B cell (primary cell): Measurements from ENCODE around the gene SH3GL3. TPM values are rescaled to one million over a fixed set of nuclear protein-coding genes. Genes with fewer than 3 reads are reported as not detected.

ENCODE experiments used
- ATAC-seq: fragments of 200-7000 bp; cut with Tn5 transposase; one replicate; pipeline ENCODE4 v1.10.0; 2021; ENCODE audit warnings: low read depth, mild to moderate bottlenecking, moderate number of reproducible peaks, moderate library complexity
- CTCF ChIA-PET: fragments of 350-600 bp; sonication (Branson Sonifier 250); formaldehyde crosslinking; loops from one replicate; lab custom pipeline; 2021; ENCODE audit warnings: antibody characterized with exemption, inconsistent platforms; lab: Charles Lee
- POLR2A ChIA-PET: fragments of 350-600 bp; sonication (Branson Sonifier 250); formaldehyde crosslinking; loops from one replicate; lab custom pipeline; 2021; ENCODE audit warnings: antibody characterized with exemption; lab: Charles Lee
- DNase-seq: peaks from one replicate; pipeline ENCODE4 v3.0.0; 2013
- H2AFZ ChIP-seq: 2 replicates; pipeline ENCODE4 v1.6.1; 2012; ENCODE audit warnings: mild to moderate bottlenecking, low read depth, low read length; ENCODE audit not compliant: insufficient read depth, poor library complexity, severe bottlenecking
- H3K27ac ChIP-seq, 2 donors: 1 replicate in 1 of 2; 2 replicates in 1 of 2; pipeline ENCODE4 v1.5.1; 2012 to 2013; ENCODE audit warnings: low read length in 2 of 2, mild to moderate bottlenecking in 2 of 2, moderate library complexity in 1 of 2
- H3K27me3 ChIP-seq, 4 experiments: fragments of 200-600 bp in 1 of 4; sonication (generic) in 1 of 4; replicated peaks in 1 of 4; 1 replicate in 2 of 4; 2 replicates in 2 of 4; pipeline versions ENCODE4 v1.6.1 to v1.7.0; 2013 to 2016; ENCODE audit warnings: low read length in 3 of 4, mild to moderate bottlenecking in 2 of 4, mixed read lengths in 1 of 4, moderate library complexity in 1 of 4; ENCODE audit not compliant: insufficient read depth in 4 of 4, control insufficient read depth in 3 of 4; ENCODE audit errors: control extremely low read depth in 1 of 4
- H3K36me3 ChIP-seq, 2 experiments: replicated peaks in 1 of 2; 1 replicate in 1 of 2; 2 replicates in 1 of 2; pipeline versions ENCODE4 v1.6.1 to v1.7.1; 2013; ENCODE audit warnings: low read length in 1 of 2; ENCODE audit not compliant: insufficient read depth in 2 of 2, control insufficient read depth in 1 of 2; ENCODE audit errors: control extremely low read depth in 1 of 2, extremely low read depth in 1 of 2
- H3K4me1 ChIP-seq, 2 donors: fragments of 200-600 bp in 1 of 2; sonication (generic) in 1 of 2; 1 replicate in 1 of 2; 2 replicates in 1 of 2; pipeline versions ENCODE4 v1.5.1 to v1.6.1; 2013 to 2017; ENCODE audit warnings: low read length in 2 of 2; ENCODE audit not compliant: control insufficient read depth in 2 of 2, insufficient read depth in 2 of 2
- H3K4me2 ChIP-seq: replicated peaks from 2 replicates; pipeline ENCODE3; 2012; ENCODE audit warnings: mild to moderate bottlenecking, low read depth, low read length; ENCODE audit not compliant: poor library complexity, severe bottlenecking
- H3K4me3 ChIP-seq, 5 experiments: fragments of 200-600 bp in 1 of 5; sonication (generic) in 1 of 5; 1 replicate in 3 of 5; 2 replicates in 2 of 5; pipeline versions ENCODE4 v1.5.1 to v1.7.0; 2011 to 2016; ENCODE audit warnings: low read length in 4 of 5, mild to moderate bottlenecking in 4 of 5, low read depth in 2 of 5, control low read depth in 1 of 5, moderate library complexity in 1 of 5; ENCODE audit not compliant: insufficient read depth in 1 of 5; ENCODE audit errors: control extremely low read depth in 1 of 5, extremely low read depth in 1 of 5
- H3K79me2 ChIP-seq: fragments of 200-600 bp; sonication (generic); one replicate; pipeline ENCODE4 v1.6.0; 2016; ENCODE audit warnings: low read length; ENCODE audit not compliant: control insufficient read depth, insufficient read depth
- H3K9ac ChIP-seq: fragments of 200-600 bp; sonication (generic); 2 replicates; pipeline ENCODE4 v1.6.1; 2017; ENCODE audit warnings: mild to moderate bottlenecking, low read length, moderate library complexity
- H3K9me3 ChIP-seq, 3 donors: one replicate each; pipeline versions ENCODE4 v1.6.1 to v1.7.1; 2013; ENCODE audit warnings: low read length in 2 of 3; ENCODE audit not compliant: control insufficient read depth in 2 of 3, insufficient read depth in 1 of 3; ENCODE audit errors: control extremely low read depth in 1 of 3
- H4K20me1 ChIP-seq: 2 replicates; pipeline ENCODE4 v1.6.0; 2012; ENCODE audit warnings: mild to moderate bottlenecking, low read length; ENCODE audit not compliant: insufficient read depth, control insufficient read depth, poor library complexity, severe bottlenecking
- H3K27ac Mint-ChIP-seq: one replicate; pipeline ENCODE4 v1.8.0; 2021; ENCODE audit warnings: mixed read lengths
- H3K27me3 Mint-ChIP-seq: one replicate; pipeline ENCODE4 v1.8.0; 2021; ENCODE audit warnings: mixed read lengths
- H3K4me1 Mint-ChIP-seq: one replicate; pipeline ENCODE4 v1.8.0; 2021; ENCODE audit warnings: mixed read lengths
- H3K4me3 Mint-ChIP-seq: one replicate; pipeline ENCODE4 v1.8.0; 2021; ENCODE audit warnings: mixed read lengths
- H3K9me3 Mint-ChIP-seq: one replicate; pipeline ENCODE4 v1.8.0; 2022; ENCODE audit warnings: mixed read lengths; ENCODE audit not compliant: insufficient read depth
- EZH2 ChIP-seq: IDR thresholded peaks from 2 replicates; pipeline ENCODE4 v1.6.1; 2012; ENCODE audit warnings: borderline replicate concordance, low read depth, mild to moderate bottlenecking, moderate library complexity, low read length; ENCODE audit not compliant: insufficient read depth, poor library complexity, severe bottlenecking
- WGBS: methylation state at CpG from one replicate; pipeline ENCODE4 v1.1.5; 2013; ENCODE audit warnings: missing lambda C conversion rate; ENCODE audit not compliant: insufficient coverage; 5-methylcytosine and 5-hydroxymethylcytosine counted together
- intact Hi-C: fragments of 100-400 bp; cut with micrococcal nuclease; formaldehyde crosslinking; loops from one replicate; pipeline ENCODE4 v1.10.0; 2022
- polyA plus RNA-seq: library from polyadenylated mRNA; depleted of rRNA; stranded (reverse); fragments of >200 nt; gene quantifications from 2 replicates; pipeline ENCODE4 v1.2.3, GENCODE V29; 2012
- total RNA-seq, 2 donors: library from RNA; stranded (reverse); fragments of 120-200 nt in 1 of 2; gene quantifications; 1 replicate in 1 of 2; 2 replicates in 1 of 2; pipeline versions ENCODE4 v1.2.3 to v1.2.4, GENCODE V29; 2013 to 2022
- TF ChIP-seq, protein P1 (sequence below): fragments of 200-600 bp; IDR thresholded peaks from one replicate; pipeline ENCODE4 v1.8.0; 2022; ENCODE audit warnings: antibody characterized with exemption, mild to moderate bottlenecking

SH3GL3 gene
- total and polyA plus RNA-seq, 2 donors (not counting 1 experiment from before 2014, with no cell fraction given): not detected

DNA sequence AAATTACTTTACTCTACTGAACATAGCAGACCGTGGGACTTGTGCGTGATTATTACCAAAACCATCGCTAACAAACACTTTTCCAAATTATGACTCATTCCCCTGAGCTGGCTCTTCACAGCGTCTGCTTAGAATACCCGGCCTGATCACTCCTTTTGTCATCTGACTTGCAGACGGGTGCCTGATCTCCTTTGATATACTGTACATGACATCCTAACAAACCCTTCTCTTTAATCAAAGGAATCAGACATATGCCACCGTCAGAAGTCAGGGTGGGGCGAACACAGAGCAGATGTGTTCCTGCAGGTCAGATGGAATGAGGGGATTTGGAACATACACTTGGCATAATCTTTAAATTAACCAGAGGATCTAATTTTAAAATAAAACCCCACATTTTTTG is 48.5 kb upstream of the SH3GL3 start:
- Histone ChIP-seq H3K9ac (no peak overlapping the region), H2AFZ (no peak overlapping the region), H4K20me1 (no peaks in the 10 kb centered on the region), H3K36me3 (no peaks in the 10 kb centered on the region), H3K4me2 (no peak overlapping the region), H3K27me3 (peaks cover 0 to 3% (median 0%) of the 10 kb centered on the region in 4 experiments), H3K4me1 (no peaks in the 10 kb centered on the region), H3K27ac (no peak overlapping the region), H3K4me3 (no peak overlapping the region), H3K79me2 (no peaks in the 10 kb centered on the region), H3K9me3 (no peaks in the 10 kb centered on the region)
- POLR2A ChIA-PET: no interaction called here
- CTCF ChIA-PET: no interaction called here
- intact Hi-C loops: no loop called here
- Mint-ChIP-seq H3K4me3 (no peak overlapping the region), H3K9me3 (no peaks in the 10 kb centered on the region), H3K27ac (no peak overlapping the region), H3K4me1 (no peaks in the 10 kb centered on the region), H3K27me3 (peaks cover 14% of the 10 kb centered on the region)
- TF ChIP-seq EZH2: no peak
- TF ChIP-seq, protein P1, sequence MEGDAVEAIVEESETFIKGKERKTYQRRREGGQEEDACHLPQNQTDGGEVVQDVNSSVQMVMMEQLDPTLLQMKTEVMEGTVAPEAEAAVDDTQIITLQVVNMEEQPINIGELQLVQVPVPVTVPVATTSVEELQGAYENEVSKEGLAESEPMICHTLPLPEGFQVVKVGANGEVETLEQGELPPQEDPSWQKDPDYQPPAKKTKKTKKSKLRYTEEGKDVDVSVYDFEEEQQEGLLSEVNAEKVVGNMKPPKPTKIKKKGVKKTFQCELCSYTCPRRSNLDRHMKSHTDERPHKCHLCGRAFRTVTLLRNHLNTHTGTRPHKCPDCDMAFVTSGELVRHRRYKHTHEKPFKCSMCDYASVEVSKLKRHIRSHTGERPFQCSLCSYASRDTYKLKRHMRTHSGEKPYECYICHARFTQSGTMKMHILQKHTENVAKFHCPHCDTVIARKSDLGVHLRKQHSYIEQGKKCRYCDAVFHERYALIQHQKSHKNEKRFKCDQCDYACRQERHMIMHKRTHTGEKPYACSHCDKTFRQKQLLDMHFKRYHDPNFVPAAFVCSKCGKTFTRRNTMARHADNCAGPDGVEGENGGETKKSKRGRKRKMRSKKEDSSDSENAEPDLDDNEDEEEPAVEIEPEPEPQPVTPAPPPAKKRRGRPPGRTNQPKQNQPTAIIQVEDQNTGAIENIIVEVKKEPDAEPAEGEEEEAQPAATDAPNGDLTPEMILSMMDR: no peak
- WGBS: 100% methylated on average over 3 of the region's 8 CpGs
- ATAC-seq (no peak), DNase-seq (no peak)

GRCh38 chr15:83404121-83404520 is 43.0 kb upstream of the SH3GL3 start:
- intact Hi-C loops: no loop called here
- ChIA-PET CTCF (no interaction called here), POLR2A (no interaction called here)
- Histone ChIP-seq H3K9ac (no peak overlapping the region), H2AFZ (no peak overlapping the region), H3K9me3 (no peaks in the 10 kb centered on the region), H4K20me1 (no peaks in the 10 kb centered on the region), H3K4me2 (no peak overlapping the region), H3K79me2 (no peaks in the 10 kb centered on the region), H3K36me3 (no peaks in the 10 kb centered on the region), H3K27ac (no peak overlapping the region), H3K27me3 (no peaks in the 10 kb centered on the region), H3K4me3 (no peak overlapping the region), H3K4me1 (no peaks in the 10 kb centered on the region)
- Mint-ChIP-seq H3K4me1 (no peaks in the 10 kb centered on the region), H3K27me3 (peaks cover 9% of the 10 kb centered on the region), H3K27ac (no peak overlapping the region), H3K9me3 (peaks cover 3% of the 10 kb centered on the region), H3K4me3 (no peak overlapping the region)
- TF ChIP-seq, protein P1: no peak
- TF ChIP-seq EZH2: no peak
- DNase-seq (no peak), ATAC-seq (no peak)
- 81% methylated on average over 3 of the region's 3 CpGs for WGBS
